GM12878 (cell line): ENCODE measurements around the gene STEAP2. TPM values are rescaled to one million over a fixed set of nuclear protein-coding genes. Genes with fewer than 3 reads are reported as not detected.

Experiments
- ATAC-seq: fragments of 200-7000 bp; cut with Tn5 transposase; 3 replicates; pipeline ENCODE4 v1.9.1; 2020; ENCODE audit warnings: mild to moderate bottlenecking, moderate library complexity
- BruUV-seq: library from RNA; stranded (reverse); fragments of 400-500 nt; replicated peaks from 2 replicates; lab custom pipeline; 2021; lab: Mats Ljungman, UMichigan
- CTCF ChIA-PET: fragments of 300-600 bp; sonication (Branson Sonifier 250); formaldehyde crosslinking; extraction: SDS; loops from one replicate; lab custom pipeline; 2021; ENCODE audit warnings: inconsistent platforms; lab: Yijun Ruan, JAX
- POLR2A ChIA-PET: fragments of 350-600 bp; formaldehyde crosslinking; extraction: SDS; loops from one replicate; lab custom pipeline; 2021; ENCODE audit warnings: inconsistent platforms; lab: Charles Lee
- RAD21 ChIA-PET: fragments of 300-600 bp; sonication (Branson Sonifier 250); formaldehyde crosslinking; loops from one replicate; lab custom pipeline; 2023; ENCODE audit warnings: antibody characterized with exemption; ENCODE audit not compliant: unreplicated experiment; lab: Charles Lee
- SMC1A ChIA-PET: fragments of 300-600 bp; sonication (Branson Sonifier 250); formaldehyde crosslinking; loops from one replicate; lab custom pipeline; 2023; ENCODE audit not compliant: unreplicated experiment, uncharacterized antibody; lab: Charles Lee
- DNase-seq: peaks from one replicate; pipeline ENCODE4 v3.0.0-alpha.2; 2011; ENCODE audit warnings: low read depth, low spot score
- FAIRE-seq: peaks from 3 replicates; lab custom pipeline; 2011; peaks lifted over from hg19 to GRCh38; lab: Jason Lieb, UNC
- H2AFZ ChIP-seq: 2 replicates; pipeline ENCODE4 v1.6.0; 2011; ENCODE audit warnings: low read depth, low read length, control low read depth; ENCODE audit not compliant: control insufficient read depth
- H3K27ac ChIP-seq: 2 replicates; pipeline ENCODE4 v1.5.1; 2011; ENCODE audit warnings: control low read depth; ENCODE audit not compliant: control insufficient read depth, insufficient read depth
- H3K27me3 ChIP-seq, 2 experiments: replicated peaks in 1 of 2; 2 replicates each; pipeline versions ENCODE4 v1.6.0 to v1.6.1; 2011; ENCODE audit warnings: low read length in 1 of 2; ENCODE audit not compliant: control insufficient read depth in 2 of 2, insufficient read depth in 2 of 2
- H3K36me3 ChIP-seq, 2 experiments: 2 replicates each; pipeline ENCODE4 v1.5.1; 2011; ENCODE audit warnings: low read length in 1 of 2; ENCODE audit not compliant: control insufficient read depth in 2 of 2, insufficient read depth in 2 of 2
- H3K4me1 ChIP-seq: 2 replicates; pipeline ENCODE4 v1.6.1; 2011; ENCODE audit warnings: mild to moderate bottlenecking, low read length, moderate library complexity, mixed read lengths; ENCODE audit not compliant: control insufficient read depth, insufficient read depth
- H3K4me2 ChIP-seq: 2 replicates; pipeline ENCODE4 v1.6.0; 2011; ENCODE audit warnings: control low read depth; ENCODE audit not compliant: control insufficient read depth, insufficient read depth
- H3K4me3 ChIP-seq: fragments of 200-600 bp; sonication (generic); 2 replicates; pipeline ENCODE4 v1.5.1; 2016
- H3K79me2 ChIP-seq: 2 replicates; pipeline ENCODE4 v1.6.0; 2011; ENCODE audit warnings: low read length; ENCODE audit not compliant: control insufficient read depth, insufficient read depth
- H3K9ac ChIP-seq: 2 replicates; pipeline ENCODE4 v1.8.0; 2011; ENCODE audit warnings: low read length, control low read depth, mixed read lengths; ENCODE audit not compliant: control insufficient read depth, insufficient read depth
- H3K9me3 ChIP-seq: replicated peaks from 3 replicates; pipeline ENCODE4 v1.5.1; 2011; ENCODE audit warnings: mild to moderate bottlenecking, low read length; ENCODE audit not compliant: control insufficient read depth, insufficient read depth
- H4K20me1 ChIP-seq: 2 replicates; pipeline ENCODE4 v1.6.0; 2011; ENCODE audit not compliant: control insufficient read depth, insufficient read depth
- ATF2 ChIP-seq: IDR thresholded peaks from 2 replicates; pipeline ENCODE4 v1.6.1; 2012; ENCODE audit warnings: low read length, inconsistent platforms
- BACH1 ChIP-seq: fragments of 450-650 bp; IDR thresholded peaks from 2 replicates; pipeline ENCODE4 v1.6.1; 2017; ENCODE audit warnings: mild to moderate bottlenecking, borderline replicate concordance
- E2F8 ChIP-seq: fragments of 450-650 bp; IDR thresholded peaks from 2 replicates; pipeline ENCODE4 v1.6.1; 2018; ENCODE audit warnings: mild to moderate bottlenecking, low read depth, moderate library complexity; ENCODE audit not compliant: partially characterized antibody
- ELK1 ChIP-seq: IDR thresholded peaks from 2 replicates; pipeline ENCODE4 v1.6.1; 2012; ENCODE audit warnings: low read depth, low read length, improper control_type of control experiment
- EZH2 ChIP-seq: IDR thresholded peaks from 2 replicates; pipeline ENCODE4 v1.6.1; 2012; ENCODE audit warnings: low read depth, mild to moderate bottlenecking, control low read depth, inconsistent platforms, low read length, borderline replicate concordance; ENCODE audit not compliant: control insufficient read depth
- GABPA ChIP-seq: IDR thresholded peaks from 2 replicates; pipeline ENCODE4 v1.6.1; 2014; ENCODE audit warnings: antibody characterized with exemption, low read depth, mild to moderate bottlenecking, inconsistent platforms
- GATAD2B ChIP-seq: fragments of 450-650 bp; conservative IDR thresholded peaks from 2 replicates; pipeline ENCODE4 v1.6.1; 2017; ENCODE audit warnings: low read depth, mild to moderate bottlenecking, moderate library complexity
- HDAC2 ChIP-seq: fragments of 200-600 bp; sonication (generic); IDR thresholded peaks from 2 replicates; pipeline ENCODE4 v1.6.1; 2017
- MEF2B ChIP-seq: fragments of 450-650 bp; IDR thresholded peaks from 2 replicates; pipeline ENCODE4 v1.6.1; 2018; ENCODE audit warnings: mild to moderate bottlenecking, moderate library complexity; ENCODE audit not compliant: partially characterized antibody, poor library complexity, severe bottlenecking
- RB1 ChIP-seq: fragments of 450-650 bp; formaldehyde crosslinking; IDR thresholded peaks from 2 replicates; pipeline ENCODE4 v1.6.1; 2017; ENCODE audit warnings: mild to moderate bottlenecking, borderline replicate concordance
- SMARCA5 ChIP-seq: fragments of 450-650 bp; IDR thresholded peaks from 2 replicates; pipeline ENCODE4 v1.6.1; 2017; ENCODE audit warnings: mild to moderate bottlenecking
- SUPT20H ChIP-seq: IDR thresholded peaks from 2 replicates; pipeline ENCODE4 v1.6.1; 2011; ENCODE audit warnings: low read depth, mild to moderate bottlenecking, low read length, moderate library complexity, borderline replicate concordance; ENCODE audit not compliant: control insufficient read depth
- ZZZ3 ChIP-seq: IDR thresholded peaks from 2 replicates; pipeline ENCODE4 v1.6.1; 2011; ENCODE audit warnings: low read depth; ENCODE audit not compliant: control insufficient read depth, insufficient read length
- WGBS: methylation state at CpG from one replicate; pipeline ENCODE4 v1.1.6; 2016; ENCODE audit warnings: low lambda C conversion rate; ENCODE audit not compliant: insufficient replicate concordance, insufficient coverage; ENCODE audit errors: missing lambda C conversion rate; 5-methylcytosine and 5-hydroxymethylcytosine counted together
- in situ Hi-C: fragments of 300-500 bp; cut with MboI; formaldehyde crosslinking; loops from 9 replicates; pipeline ENCODE4 v1.14.3; 2018; ENCODE audit warnings: mixed read lengths
- intact Hi-C: fragments of 100-400 bp; cut with micrococcal nuclease; formaldehyde crosslinking; loops from one replicate; pipeline ENCODE4 v1.14.2; 2022; ENCODE audit not compliant: unreplicated experiment
- polyA plus RNA-seq, 11 experiments: library from polyadenylated mRNA; depleted of rRNA in 4 of 11; unstranded in 6 of 11; stranded (reverse) in 5 of 11; fragments of >200 nt; fragmentation: Nextera tagmentation in 4 of 11; fragmentation: Illumina TruSeq in 1 of 11; extraction: Ambion mirVana in 4 of 11; extraction: Trizol in 1 of 11; gene quantifications; 1 replicate in 1 of 11; 2 replicates in 10 of 11; pipeline versions ENCODE4 v1.2.1 to v1.2.3, GENCODE V29; 2011 to 2016; ENCODE audit warnings: inconsistent platforms in 2 of 11, missing spikeins in 2 of 11, low read depth in 1 of 11
- total RNA-seq, 4 experiments: library from RNA; depleted of rRNA in 3 of 4; stranded (reverse); fragments of >200 nt in 3 of 4; fragmentation: Illumina TruSeq in 1 of 4; extraction: Trizol in 1 of 4; gene quantifications; 2 replicates each; pipeline versions ENCODE4 v1.2.1 to v1.2.3, GENCODE V29; 2013 to 2021
- TF ChIP-seq, protein P1 (sequence below): fragments of 450-650 bp; IDR thresholded peaks from 2 replicates; pipeline ENCODE4 v1.6.1; 2017; ENCODE audit warnings: mild to moderate bottlenecking, low read depth, inconsistent platforms; ENCODE audit not compliant: poor library complexity, severe bottlenecking
- TF ChIP-seq, protein P2 (sequence below): IDR thresholded peaks from 2 replicates; pipeline ENCODE4 v1.6.1; 2011; ENCODE audit warnings: low read depth, low read length, improper control_type of control experiment, borderline replicate concordance

The STEAP2 gene
- total and polyA plus RNA-seq, 10 of the 15 experiments (the other 5 are each of a cell fraction or from before 2014, with no cell fraction given) = 0.64 to 17.6 (median 1.8) TPM

GRCh38 chr7:90244565-90244908 lies 33.0 kb downstream of the STEAP2 start:
- ATAC-seq (peak; percentile 3; the same call in 2 of the 3 replicates), FAIRE-seq (no peak), DNase-seq (no peak)
- Histone ChIP-seq H2AFZ (peak overlapping the region; percentile 99), H3K4me2 (peak overlapping the region; percentile 90), H3K9ac (peak overlapping the region; percentile 32; the same call in 1 of the 2 replicates), H3K79me2 (no peaks in the 10 kb centered on the region), H3K4me1 (peaks cover 5% of the 10 kb centered on the region; the same call in 1 of the 2 replicates), H3K9me3 (no peaks in the 10 kb centered on the region), H3K27me3 (peaks cover 0 to 6% of the 10 kb centered on the region in 2 experiments; a peak in 1 of 4 replicates), H3K4me3 (peak overlapping the region; percentile 66), H3K27ac (no peak overlapping the region), H3K36me3 (no peaks in the 10 kb centered on the region), H4K20me1 (no peaks in the 10 kb centered on the region)
- SMC1A ChIA-PET = interaction anchor here (0.6 to 4.1 kb wide), 17 partner anchors 9 to 110 kb away, joined by 3 to 59 read pairs (median 15); partner anchors contain the start of genes STEAP1 and STEAP2
- in situ Hi-C loops (loop anchor here (5.0 kb wide), 1 partner anchor 72 kb away; no protein-coding TSS in a partner anchor), intact Hi-C loops (no loop called here)
- 17% methylated on average over 6 of the region's 6 CpGs for WGBS
- RAD21 ChIA-PET = interaction anchor here (0.9 to 3.8 kb wide), 15 partner anchors 12 to 159 kb away, joined by 3 to 90 read pairs (median 10); partner anchors contain the start of genes CLDN12, STEAP1 and STEAP2
- BruUV-seq = TSS peak; percentile 82
- POLR2A ChIA-PET = interaction anchor here (0.8 to 3.7 kb wide), 14 partner anchors 8 to 90 kb away, joined by 3 to 92 read pairs (median 4); partner anchors contain the start of genes STEAP1 and STEAP2
- CTCF ChIA-PET = interaction anchor here (0.6 to 3.4 kb wide), 15 partner anchors 13 to 1695 kb away, joined by 3 to 35 read pairs (median 7); partner anchors contain the start of genes STEAP1 and STEAP2
- TF ChIP-seq BACH1 = no peak
- TF ChIP-seq ZZZ3 = no peak
- TF ChIP-seq E2F8 = no peak
- no peak for TF ChIP-seq ELK1
- TF ChIP-seq SMARCA5 = no peak
- TF ChIP-seq, protein P1, sequence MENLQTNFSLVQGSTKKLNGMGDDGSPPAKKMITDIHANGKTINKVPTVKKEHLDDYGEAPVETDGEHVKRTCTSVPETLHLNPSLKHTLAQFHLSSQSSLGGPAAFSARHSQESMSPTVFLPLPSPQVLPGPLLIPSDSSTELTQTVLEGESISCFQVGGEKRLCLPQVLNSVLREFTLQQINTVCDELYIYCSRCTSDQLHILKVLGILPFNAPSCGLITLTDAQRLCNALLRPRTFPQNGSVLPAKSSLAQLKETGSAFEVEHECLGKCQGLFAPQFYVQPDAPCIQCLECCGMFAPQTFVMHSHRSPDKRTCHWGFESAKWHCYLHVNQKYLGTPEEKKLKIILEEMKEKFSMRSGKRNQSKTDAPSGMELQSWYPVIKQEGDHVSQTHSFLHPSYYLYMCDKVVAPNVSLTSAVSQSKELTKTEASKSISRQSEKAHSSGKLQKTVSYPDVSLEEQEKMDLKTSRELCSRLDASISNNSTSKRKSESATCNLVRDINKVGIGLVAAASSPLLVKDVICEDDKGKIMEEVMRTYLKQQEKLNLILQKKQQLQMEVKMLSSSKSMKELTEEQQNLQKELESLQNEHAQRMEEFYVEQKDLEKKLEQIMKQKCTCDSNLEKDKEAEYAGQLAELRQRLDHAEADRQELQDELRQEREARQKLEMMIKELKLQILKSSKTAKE = no peak
- no peak for TF ChIP-seq EZH2
- TF ChIP-seq HDAC2 = no peak
- TF ChIP-seq GATAD2B = no peak
- TF ChIP-seq ATF2 = no peak
- no peak for TF ChIP-seq MEF2B
- TF ChIP-seq GABPA = no peak
- TF ChIP-seq SUPT20H = no peak
- TF ChIP-seq, protein P2, sequence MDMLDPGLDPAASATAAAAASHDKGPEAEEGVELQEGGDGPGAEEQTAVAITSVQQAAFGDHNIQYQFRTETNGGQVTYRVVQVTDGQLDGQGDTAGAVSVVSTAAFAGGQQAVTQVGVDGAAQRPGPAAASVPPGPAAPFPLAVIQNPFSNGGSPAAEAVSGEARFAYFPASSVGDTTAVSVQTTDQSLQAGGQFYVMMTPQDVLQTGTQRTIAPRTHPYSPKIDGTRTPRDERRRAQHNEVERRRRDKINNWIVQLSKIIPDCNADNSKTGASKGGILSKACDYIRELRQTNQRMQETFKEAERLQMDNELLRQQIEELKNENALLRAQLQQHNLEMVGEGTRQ = no peak
- TF ChIP-seq RB1 = no peak
